ENCODE data around the gene ZNF138. TPM values are rescaled to one million over a fixed set of nuclear protein-coding genes. Genes with fewer than 3 reads are reported as not detected.
"Not testable (repeated sequence)": the region's sequence is repeated elsewhere in the genome, so short reads cannot be mapped to it uniquely, and the experiment has no call there.

The ZNF138 gene
- total RNA-seq, 1 donor from 2014 or later = 17.1 TPM

DNA sequence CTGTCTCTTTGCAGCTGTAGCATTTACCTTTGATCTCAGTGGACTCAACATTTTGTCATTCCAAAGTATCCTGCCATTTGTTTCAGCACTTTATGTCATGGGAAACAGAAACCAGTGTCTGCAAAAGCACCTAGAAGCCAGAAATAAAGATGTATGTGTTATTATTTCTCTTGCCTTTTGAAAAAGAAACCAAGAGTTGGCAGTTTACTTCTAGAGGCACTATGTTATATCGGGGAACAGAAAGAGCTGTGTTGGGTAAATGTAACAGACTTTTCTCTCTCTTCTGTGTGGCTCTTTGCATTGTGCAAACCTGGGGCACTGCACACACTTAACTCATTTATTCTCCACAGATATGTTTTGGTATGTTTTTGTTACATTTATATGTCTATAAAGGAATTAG, 36.7 kb downstream of the ZNF138 start:
- TF ChIP-seq, protein P1, sequence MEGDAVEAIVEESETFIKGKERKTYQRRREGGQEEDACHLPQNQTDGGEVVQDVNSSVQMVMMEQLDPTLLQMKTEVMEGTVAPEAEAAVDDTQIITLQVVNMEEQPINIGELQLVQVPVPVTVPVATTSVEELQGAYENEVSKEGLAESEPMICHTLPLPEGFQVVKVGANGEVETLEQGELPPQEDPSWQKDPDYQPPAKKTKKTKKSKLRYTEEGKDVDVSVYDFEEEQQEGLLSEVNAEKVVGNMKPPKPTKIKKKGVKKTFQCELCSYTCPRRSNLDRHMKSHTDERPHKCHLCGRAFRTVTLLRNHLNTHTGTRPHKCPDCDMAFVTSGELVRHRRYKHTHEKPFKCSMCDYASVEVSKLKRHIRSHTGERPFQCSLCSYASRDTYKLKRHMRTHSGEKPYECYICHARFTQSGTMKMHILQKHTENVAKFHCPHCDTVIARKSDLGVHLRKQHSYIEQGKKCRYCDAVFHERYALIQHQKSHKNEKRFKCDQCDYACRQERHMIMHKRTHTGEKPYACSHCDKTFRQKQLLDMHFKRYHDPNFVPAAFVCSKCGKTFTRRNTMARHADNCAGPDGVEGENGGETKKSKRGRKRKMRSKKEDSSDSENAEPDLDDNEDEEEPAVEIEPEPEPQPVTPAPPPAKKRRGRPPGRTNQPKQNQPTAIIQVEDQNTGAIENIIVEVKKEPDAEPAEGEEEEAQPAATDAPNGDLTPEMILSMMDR (IDR thresholded peaks at IDR 0.05; ENCODE audit: unreplicated experiment) = no peak
- no peak for DNase-seq (ENCODE audit: low spot score in 2 of 2, unreplicated experiment in 2 of 2)
- Mint-ChIP-seq H3K27me3 (ENCODE audit: low read depth) (no peaks in the 10 kb centered on the region), H3K36me3 (peaks cover 65% of the 10 kb centered on the region), H3K27ac (no peak overlapping the region), H3K4me3 (no peak overlapping the region), H3K9me3 (peaks cover 55% of the 10 kb centered on the region), H3K4me1 (no peaks in the 10 kb centered on the region)

DNA sequence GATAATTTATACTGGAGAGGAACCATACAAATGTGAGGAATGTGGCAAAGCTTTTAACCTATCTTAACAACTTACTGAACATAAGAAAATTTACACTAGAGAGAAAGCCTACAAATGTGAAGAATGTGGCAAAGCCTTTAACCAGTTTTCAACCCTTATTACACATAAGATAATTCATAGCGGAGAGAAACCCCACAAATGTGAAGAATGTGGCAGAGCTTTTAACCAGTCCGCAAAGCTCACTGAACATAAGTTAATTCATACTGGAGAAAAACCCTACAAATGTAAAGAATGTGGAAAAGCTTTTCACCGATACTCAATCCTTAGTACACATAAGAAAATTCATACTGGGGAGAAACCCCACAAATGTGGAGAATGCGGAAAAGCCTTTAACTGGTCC, 37.9 kb downstream of the ZNF138 start:
- H3K4me1 Mint-ChIP-seq = no peaks in the 10 kb centered on the region
- peaks cover 64% of the 10 kb centered on the region for H3K9me3 Mint-ChIP-seq
- peaks cover 70% of the 10 kb centered on the region for H3K36me3 Mint-ChIP-seq

DNA sequence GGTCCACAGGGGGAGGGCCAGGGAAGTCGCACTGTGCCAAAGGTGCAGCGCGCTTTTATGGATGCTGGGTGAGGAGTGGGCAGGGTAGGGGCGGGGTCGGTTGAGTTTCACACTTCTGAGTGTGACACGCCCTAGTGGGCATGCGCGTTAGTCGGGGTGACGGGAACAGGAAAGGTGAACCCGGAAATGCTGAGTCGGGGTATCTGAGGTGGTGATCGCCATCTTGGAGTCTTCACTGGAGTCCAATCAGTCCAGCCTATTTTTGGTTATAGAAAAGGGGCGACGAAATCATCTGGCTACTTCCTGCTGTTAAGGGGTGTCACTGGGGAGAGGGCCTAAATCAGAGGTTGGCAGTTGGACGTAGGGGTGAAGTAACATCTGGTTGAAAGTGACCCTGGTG, 40.8 kb downstream of the ZNF138 start:
- Mint-ChIP-seq H3K4me1 (no peaks in the 10 kb centered on the region), H3K9me3 (peaks cover 78% of the 10 kb centered on the region), H3K27ac (no peak overlapping the region), H3K4me3 (no peak overlapping the region), H3K36me3 (peaks cover 71% of the 10 kb centered on the region), H3K27me3 (ENCODE audit: low read depth) (no peaks in the 10 kb centered on the region)
- TF ChIP-seq, protein P1 (IDR thresholded peaks at IDR 0.05; ENCODE audit: unreplicated experiment) = no peak
- DNase-seq (ENCODE audit: low spot score in 2 of 2, unreplicated experiment in 2 of 2) = no peak

More for the DNA sequence above, 37.9 kb downstream of the ZNF138 start:
- TF ChIP-seq, protein P1 (IDR thresholded peaks at IDR 0.05; ENCODE audit: unreplicated experiment) = no peak
- Mint-ChIP-seq H3K27ac (no peak overlapping the region), H3K4me3 (no peak overlapping the region), H3K27me3 (ENCODE audit: low read depth) (no peaks in the 10 kb centered on the region)
- no peak for DNase-seq (ENCODE audit: low spot score in 2 of 2, unreplicated experiment in 2 of 2)

DNA sequence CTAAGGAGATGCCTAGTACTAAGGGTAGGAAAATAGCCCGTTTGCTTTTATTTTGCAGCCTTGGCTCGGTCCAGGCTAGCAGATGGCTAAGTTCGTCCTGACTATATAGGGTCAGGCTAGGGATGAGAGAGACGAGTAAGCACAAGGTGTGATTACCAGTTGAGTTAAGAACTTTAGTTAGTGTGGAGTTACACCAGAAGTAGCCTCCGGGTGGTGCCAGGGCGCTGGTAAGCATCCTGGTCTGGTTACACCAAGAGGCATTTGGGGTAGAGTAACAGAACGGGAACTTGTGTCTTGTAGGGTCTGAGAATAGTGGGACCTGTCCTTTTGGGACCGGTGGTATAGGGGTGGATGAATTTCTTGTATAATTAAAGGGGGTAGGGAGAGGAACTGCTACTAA, 41.6 kb downstream of the ZNF138 start:
- not testable (repeated sequence) for H3K27me3 Mint-ChIP-seq (ENCODE audit: low read depth); DNase-seq (ENCODE audit: low spot score in 2 of 2, unreplicated experiment in 2 of 2); H3K4me1 Mint-ChIP-seq; H3K27ac Mint-ChIP-seq; H3K4me3 Mint-ChIP-seq
- H3K36me3 Mint-ChIP-seq = peaks cover 64% of the 10 kb centered on the region
- peaks cover 75% of the 10 kb centered on the region for H3K9me3 Mint-ChIP-seq

DNA sequence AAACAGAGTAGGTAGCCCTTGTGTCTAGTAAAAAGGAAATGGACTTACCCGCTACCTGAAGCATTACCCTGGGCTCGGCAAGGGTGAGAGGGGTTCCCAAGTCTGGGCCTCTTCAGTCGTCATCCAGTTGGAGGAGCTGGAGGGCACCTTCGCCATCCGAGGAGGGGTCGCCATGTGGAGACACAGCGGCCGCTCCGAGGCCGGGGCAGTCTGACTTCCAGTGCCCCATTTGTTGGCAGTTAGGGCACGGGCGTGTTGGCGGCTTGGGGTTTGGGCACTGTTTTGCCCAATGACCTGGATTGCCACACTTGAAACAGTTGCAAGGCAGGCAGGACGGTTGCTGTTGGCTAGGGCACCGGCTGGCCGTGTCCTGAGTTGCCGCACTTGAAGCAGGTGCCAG, 43.8 kb downstream of the ZNF138 start:
- not testable (repeated sequence) for H3K4me3 Mint-ChIP-seq; H3K27me3 Mint-ChIP-seq (ENCODE audit: low read depth); DNase-seq (ENCODE audit: low spot score in 2 of 2, unreplicated experiment in 2 of 2); H3K27ac Mint-ChIP-seq; H3K4me1 Mint-ChIP-seq
- Mint-ChIP-seq H3K9me3 (peaks cover 65% of the 10 kb centered on the region), H3K36me3 (peaks cover 42% of the 10 kb centered on the region)

DNA sequence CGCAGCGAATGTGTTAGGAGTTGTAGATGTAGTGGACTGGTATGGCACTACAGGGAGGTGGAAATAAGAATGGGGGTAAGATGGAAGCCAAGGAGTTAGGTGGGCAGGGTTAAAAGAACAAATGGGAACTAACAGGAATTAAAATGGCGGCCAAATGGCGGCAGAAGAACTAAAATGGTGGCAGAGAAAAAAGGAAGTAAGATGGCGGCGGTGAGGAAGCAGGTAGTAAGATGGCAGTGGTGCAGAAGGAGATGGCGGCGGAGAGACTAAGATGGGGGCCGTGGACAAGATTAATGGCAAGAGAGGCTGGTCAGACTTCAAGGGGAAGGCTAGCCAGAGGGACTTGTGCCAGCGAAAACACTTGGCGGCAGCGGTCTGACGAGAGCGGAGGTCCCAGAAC, 44.5 kb downstream of the ZNF138 start:
- H3K36me3 Mint-ChIP-seq = peaks cover 40% of the 10 kb centered on the region
- no peak for DNase-seq (ENCODE audit: low spot score in 2 of 2, unreplicated experiment in 2 of 2)
- H3K27ac Mint-ChIP-seq = no peak overlapping the region
- no peak overlapping the region for H3K4me3 Mint-ChIP-seq
- H3K4me1 Mint-ChIP-seq = no peaks in the 10 kb centered on the region
- TF ChIP-seq, protein P1 (IDR thresholded peaks at IDR 0.05; ENCODE audit: unreplicated experiment) = no peak
- H3K27me3 Mint-ChIP-seq (ENCODE audit: low read depth) = no peaks in the 10 kb centered on the region
- peaks cover 67% of the 10 kb centered on the region for H3K9me3 Mint-ChIP-seq

DNA sequence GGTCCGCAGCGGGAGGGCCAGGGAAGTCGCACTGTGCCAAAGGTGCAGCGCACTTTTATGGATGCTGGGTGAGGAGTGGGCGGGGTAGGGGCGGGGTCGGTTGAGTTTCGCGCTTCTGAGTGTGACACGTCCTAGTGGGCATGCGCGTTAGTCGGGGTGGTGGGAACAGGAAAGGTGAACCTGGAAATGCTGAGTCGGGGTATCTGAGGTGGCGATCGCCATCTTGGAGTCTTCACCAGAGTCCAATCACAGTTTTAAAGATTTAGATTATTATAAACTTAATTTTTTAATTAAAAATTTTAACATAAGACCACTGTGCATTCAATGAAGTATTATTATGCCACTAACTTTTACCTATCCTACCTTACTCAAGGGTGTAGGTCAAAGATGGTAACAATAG, 45.7 kb downstream of the ZNF138 start:
- no peak for DNase-seq (ENCODE audit: low spot score in 2 of 2, unreplicated experiment in 2 of 2)
- TF ChIP-seq, protein P1 (IDR thresholded peaks at IDR 0.05; ENCODE audit: unreplicated experiment) = no peak
- H3K27ac Mint-ChIP-seq = no peak overlapping the region
- no peak overlapping the region for H3K4me3 Mint-ChIP-seq
- H3K9me3 Mint-ChIP-seq = peaks cover 63% of the 10 kb centered on the region
- H3K27me3 Mint-ChIP-seq (ENCODE audit: low read depth) = no peaks in the 10 kb centered on the region
- peaks cover 34% of the 10 kb centered on the region for H3K36me3 Mint-ChIP-seq
- H3K4me1 Mint-ChIP-seq = no peaks in the 10 kb centered on the region
